ENCODE data around the gene CHRNA9. TPM values are rescaled to one million over a fixed set of nuclear protein-coding genes. Genes with fewer than 3 reads are reported as not detected.

CHRNA9 gene
- total and polyA plus RNA-seq, 2 of the 13 experiments (the other 11 are each of a cell fraction or from before 2014, with no cell fraction given) = not detected

DNA sequence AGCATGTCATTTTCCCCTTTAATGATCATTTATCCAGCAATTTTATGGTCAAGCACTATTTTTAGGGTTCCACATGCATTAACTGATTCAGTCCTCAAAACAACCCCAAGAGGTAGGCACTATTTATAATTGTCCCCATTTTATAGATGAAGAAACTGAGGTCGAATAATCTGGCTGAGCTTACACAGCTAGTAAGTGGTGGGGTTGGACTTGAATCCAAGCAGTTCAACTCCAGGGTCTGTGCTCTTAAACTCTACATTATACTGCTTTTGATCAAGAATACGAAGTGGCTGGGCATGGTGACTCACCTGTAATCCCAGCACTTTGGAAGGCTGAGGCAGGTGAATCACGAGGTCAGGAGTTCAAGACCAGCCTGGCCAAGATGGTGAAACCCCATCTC lies 3.2 kb upstream of the CHRNA9 start:
- Histone ChIP-seq H3K9me3 (ENCODE audit: low read length) (no peaks in the 10 kb centered on the region), H3K4me1 (ENCODE audit: insufficient read depth, low read length) (no peaks in the 10 kb centered on the region), H4K20me1 (ENCODE audit: insufficient read depth, low read length) (no peaks in the 10 kb centered on the region), H3K4me3 (replicated peaks in 1 of 3; ENCODE audit: insufficient read depth in 1 of 3, low read depth in 2 of 3, low read length in 3 of 3) (no peak overlapping the region), H3K27me3 (ENCODE audit: control insufficient read depth in 1 of 2, insufficient read depth in 2 of 2, low read length in 2 of 2) (peaks cover 2 to 9% of the 10 kb centered on the region in 2 experiments; a peak in 3 of 5 replicates), H3K79me2 (ENCODE audit: insufficient read depth, low read length) (no peaks in the 10 kb centered on the region), H3K9ac (ENCODE audit: insufficient read depth, low read depth, low read length) (no peak overlapping the region), H3K4me2 (ENCODE audit: low read depth, low read length) (no peak overlapping the region), H3K27ac (ENCODE audit: extremely low read length, insufficient read depth, low read length) (no peak overlapping the region), H2AFZ (ENCODE audit: low read length) (no peak overlapping the region), H3K36me3 (replicated peaks in 1 of 2; ENCODE audit: control insufficient read depth in 1 of 2, insufficient read depth in 2 of 2, low read length in 2 of 2) (no peaks in the 10 kb centered on the region)
- in situ Hi-C loops (cut with HindIII; ENCODE audit: extremely low pct_ligation_motif_present, low pct_unique_long_range_greater_than_20kb) = no loop called here
- POLR2A ChIA-PET = no interaction called here
- no peak for TF ChIP-seq MTF1 (CRISPR knock-in tag; IDR thresholded peaks at IDR 0.05)
- no peak for TF ChIP-seq ZNF432 (CRISPR knock-in tag; IDR thresholded peaks at IDR 0.05; ENCODE audit: borderline replicate concordance)
- TF ChIP-seq ADNP (CRISPR knock-in tag; IDR thresholded peaks at IDR 0.05) = no peak
- TF ChIP-seq ZNF687 (CRISPR knock-in tag; IDR thresholded peaks at IDR 0.05) = no peak
- TF ChIP-seq ZXDC (CRISPR knock-in tag; IDR thresholded peaks at IDR 0.05) = no peak
- no peak for TF ChIP-seq MEF2D (CRISPR knock-in tag; IDR thresholded peaks at IDR 0.05)
- TF ChIP-seq RARG (CRISPR knock-in tag; IDR thresholded peaks at IDR 0.05; ENCODE audit: low read depth) = no peak
- no peak for TF ChIP-seq TRIM24 (CRISPR knock-in tag; IDR thresholded peaks at IDR 0.05)
- TF ChIP-seq, protein P1, sequence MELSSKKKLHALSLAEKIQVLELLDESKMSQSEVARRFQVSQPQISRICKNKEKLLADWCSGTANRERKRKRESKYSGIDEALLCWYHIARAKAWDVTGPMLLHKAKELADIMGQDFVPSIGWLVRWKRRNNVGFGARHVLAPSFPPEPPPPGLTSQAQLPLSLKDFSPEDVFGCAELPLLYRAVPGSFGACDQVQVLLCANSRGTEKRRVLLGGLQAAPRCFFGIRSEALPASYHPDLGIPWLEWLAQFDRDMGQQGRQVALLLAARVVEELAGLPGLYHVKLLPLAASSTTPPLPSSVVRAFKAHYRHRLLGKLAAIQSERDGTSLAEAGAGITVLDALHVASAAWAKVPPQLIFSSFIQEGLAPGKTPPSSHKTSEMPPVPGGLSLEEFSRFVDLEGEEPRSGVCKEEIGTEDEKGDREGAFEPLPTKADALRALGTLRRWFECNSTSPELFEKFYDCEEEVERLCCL (CRISPR knock-in tag; IDR thresholded peaks at IDR 0.05; ENCODE audit: borderline replicate concordance) = no peak
- no peak for TF ChIP-seq ZNF816 (CRISPR knock-in tag; IDR thresholded peaks at IDR 0.05; ENCODE audit: borderline replicate concordance)
- no peak for TF ChIP-seq RXRB (CRISPR knock-in tag; IDR thresholded peaks at IDR 0.05; ENCODE audit: borderline replicate concordance)
- no peak for TF ChIP-seq ZBTB21 (CRISPR knock-in tag; IDR thresholded peaks at IDR 0.05)
- TF ChIP-seq YEATS2 (CRISPR knock-in tag; IDR thresholded peaks at IDR 0.05; ENCODE audit: borderline replicate concordance) = no peak
- TF ChIP-seq ZNF3 (CRISPR knock-in tag; IDR thresholded peaks at IDR 0.05) = no peak
- no peak for TF ChIP-seq GABPB1 (CRISPR knock-in tag; IDR thresholded peaks at IDR 0.05)
- DNase-seq (ENCODE audit: low spot score) (no peak), ATAC-seq (no peak), FAIRE-seq (no peak)
- CTCF ChIA-PET (ENCODE audit: low intra/inter-chr PET ratio, low total read pairs) = no interaction called here
- intact Hi-C loops (cut with micrococcal nuclease; ENCODE audit: unreplicated experiment) = no loop called here
- BruUV-seq (replicated peaks) = no TSS peak
- WGBS (ENCODE audit: low lambda C conversion rate) = 2% methylated on average over 3 of the region's 3 CpGs
